ENCODE measurements around the gene CDH4.

The CDH4 gene

GRCh38 chr20:61733891-61734732, 482.1 kb downstream of the CDH4 start:
- Histone ChIP-seq H3K36me3 (ENCODE audit: control insufficient read depth in 5 of 5, insufficient read depth in 5 of 5, low read length in 5 of 5) (no peaks in the 10 kb centered on the region), H3K9ac (ENCODE audit: low read length in 5 of 5) (no peak overlapping the region), H3K9me3 (ENCODE audit: control insufficient read depth in 5 of 5, low read length in 5 of 5) (no peaks in the 10 kb centered on the region), H3K4me1 (ENCODE audit: control insufficient read depth in 5 of 5, insufficient read depth in 5 of 5, low read length in 5 of 5) (no peaks in the 10 kb centered on the region), H3K27me3 (ENCODE audit: control insufficient read depth in 5 of 5, insufficient read depth in 4 of 5, low read length in 5 of 5) (peaks cover 9 to 43% (median 29%) of the 10 kb centered on the region in 5 donors), H3K27ac (ENCODE audit: low read depth, low read length) (no peak overlapping the region), H3K4me3 (ENCODE audit: low read depth in 1 of 5, low read length in 5 of 5) (no peak overlapping the region)

DNA sequence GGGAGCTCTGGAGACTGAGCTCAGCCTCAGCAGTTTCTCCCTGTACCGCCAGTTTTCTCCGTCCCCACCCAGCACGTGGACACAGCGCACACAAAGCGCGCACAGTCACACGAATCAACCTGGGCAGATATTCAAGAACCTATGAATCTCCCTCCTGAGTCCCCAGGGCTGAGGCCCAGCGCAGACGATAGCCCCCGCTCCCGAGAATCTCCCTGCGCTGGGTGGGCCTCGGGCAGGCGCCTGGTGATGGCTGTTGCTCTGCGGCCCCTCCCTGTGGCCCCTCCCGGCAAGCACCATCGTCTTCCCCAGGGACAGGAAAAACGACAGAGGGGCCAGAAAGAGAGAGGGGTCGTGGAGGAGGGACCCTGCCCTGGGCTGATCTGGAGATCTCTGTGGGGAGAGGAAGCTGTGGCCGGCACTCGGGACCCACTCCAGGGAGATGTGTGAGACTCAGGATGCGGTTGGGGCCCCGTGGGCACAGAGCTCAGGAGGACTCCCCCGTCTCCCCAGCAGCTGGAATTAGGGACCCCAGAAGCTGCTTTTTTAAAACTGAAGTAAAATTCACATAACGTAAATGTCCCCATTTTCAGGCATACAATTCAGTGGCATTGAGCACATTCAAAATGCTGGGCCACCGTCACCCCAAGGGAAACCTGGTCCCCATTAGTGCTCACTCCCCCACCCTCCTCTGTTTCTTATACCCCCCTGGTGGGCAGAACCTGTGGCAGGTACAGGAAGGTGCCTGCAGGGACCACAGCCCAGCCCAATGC, 482.9 kb downstream of the CDH4 start:
- H3K27me3 ChIP-seq (ENCODE audit: control insufficient read depth in 5 of 5, insufficient read depth in 4 of 5, low read length in 5 of 5), result peaks cover 9 to 43% (median 29%) of the 10 kb centered on the region in 5 donors
- H3K9me3 ChIP-seq (ENCODE audit: control insufficient read depth in 5 of 5, low read length in 5 of 5), result no peaks in the 10 kb centered on the region

GRCh38 chr20:61735503-61735785, 483.4 kb downstream of the CDH4 start:
- H3K27me3 ChIP-seq (ENCODE audit: control insufficient read depth in 5 of 5, insufficient read depth in 4 of 5, low read length in 5 of 5), result peaks cover 9 to 43% (median 29%) of the 10 kb centered on the region in 5 donors
- H3K36me3 ChIP-seq (ENCODE audit: control insufficient read depth in 5 of 5, insufficient read depth in 5 of 5, low read length in 5 of 5), result no peaks in the 10 kb centered on the region
- no peaks in the 10 kb centered on the region for H3K9me3 ChIP-seq (ENCODE audit: control insufficient read depth in 5 of 5, low read length in 5 of 5)
- H3K9ac ChIP-seq (ENCODE audit: low read length in 5 of 5), result no peak overlapping the region
- H3K27ac ChIP-seq (ENCODE audit: low read depth, low read length), result no peak overlapping the region
- no peaks in the 10 kb centered on the region for H3K4me1 ChIP-seq (ENCODE audit: control insufficient read depth in 5 of 5, insufficient read depth in 5 of 5, low read length in 5 of 5)
- H3K4me3 ChIP-seq (ENCODE audit: low read depth in 1 of 5, low read length in 5 of 5), result no peak overlapping the region

More for the DNA sequence above, 482.9 kb downstream of the CDH4 start:
- no peaks in the 10 kb centered on the region for H3K4me1 ChIP-seq (ENCODE audit: control insufficient read depth in 5 of 5, insufficient read depth in 5 of 5, low read length in 5 of 5)
- H3K4me3 ChIP-seq (ENCODE audit: low read depth in 1 of 5, low read length in 5 of 5), result no peak overlapping the region
- H3K27ac ChIP-seq (ENCODE audit: low read depth, low read length), result no peak overlapping the region
- no peaks in the 10 kb centered on the region for H3K36me3 ChIP-seq (ENCODE audit: control insufficient read depth in 5 of 5, insufficient read depth in 5 of 5, low read length in 5 of 5)
- H3K9ac ChIP-seq (ENCODE audit: low read length in 5 of 5), result no peak overlapping the region

GRCh38 chr20:61736001-61736635, 484.1 kb downstream of the CDH4 start:
- H3K27ac ChIP-seq (ENCODE audit: low read depth, low read length), result no peak overlapping the region

GRCh38 chr20:61736751-61737310, 484.8 kb downstream of the CDH4 start:
- no peaks in the 10 kb centered on the region for H3K4me1 ChIP-seq (ENCODE audit: control insufficient read depth in 5 of 5, insufficient read depth in 5 of 5, low read length in 5 of 5)
- H3K9me3 ChIP-seq (ENCODE audit: control insufficient read depth in 5 of 5, low read length in 5 of 5), result no peaks in the 10 kb centered on the region
- no peak overlapping the region for H3K9ac ChIP-seq (ENCODE audit: low read length in 5 of 5)
- H3K27me3 ChIP-seq (ENCODE audit: control insufficient read depth in 5 of 5, insufficient read depth in 4 of 5, low read length in 5 of 5), result peaks cover 8 to 39% (median 24%) of the 10 kb centered on the region in 5 donors
- no peaks in the 10 kb centered on the region for H3K36me3 ChIP-seq (ENCODE audit: control insufficient read depth in 5 of 5, insufficient read depth in 5 of 5, low read length in 5 of 5)
- H3K4me3 ChIP-seq (ENCODE audit: low read depth in 1 of 5, low read length in 5 of 5), result no peak overlapping the region
- H3K27ac ChIP-seq (ENCODE audit: low read depth, low read length), result no peak overlapping the region

More at GRCh38 chr20:61736001-61736635, 484.1 kb downstream of the CDH4 start:
- H3K4me1 ChIP-seq (ENCODE audit: control insufficient read depth in 5 of 5, insufficient read depth in 5 of 5, low read length in 5 of 5), result no peaks in the 10 kb centered on the region
- no peak overlapping the region for H3K4me3 ChIP-seq (ENCODE audit: low read depth in 1 of 5, low read length in 5 of 5)
- H3K36me3 ChIP-seq (ENCODE audit: control insufficient read depth in 5 of 5, insufficient read depth in 5 of 5, low read length in 5 of 5), result no peaks in the 10 kb centered on the region
- H3K27me3 ChIP-seq (ENCODE audit: control insufficient read depth in 5 of 5, insufficient read depth in 4 of 5, low read length in 5 of 5), result peaks cover 9 to 43% (median 29%) of the 10 kb centered on the region in 5 donors
- no peak overlapping the region for H3K9ac ChIP-seq (ENCODE audit: low read length in 5 of 5)
- H3K9me3 ChIP-seq (ENCODE audit: control insufficient read depth in 5 of 5, low read length in 5 of 5), result no peaks in the 10 kb centered on the region

DNA sequence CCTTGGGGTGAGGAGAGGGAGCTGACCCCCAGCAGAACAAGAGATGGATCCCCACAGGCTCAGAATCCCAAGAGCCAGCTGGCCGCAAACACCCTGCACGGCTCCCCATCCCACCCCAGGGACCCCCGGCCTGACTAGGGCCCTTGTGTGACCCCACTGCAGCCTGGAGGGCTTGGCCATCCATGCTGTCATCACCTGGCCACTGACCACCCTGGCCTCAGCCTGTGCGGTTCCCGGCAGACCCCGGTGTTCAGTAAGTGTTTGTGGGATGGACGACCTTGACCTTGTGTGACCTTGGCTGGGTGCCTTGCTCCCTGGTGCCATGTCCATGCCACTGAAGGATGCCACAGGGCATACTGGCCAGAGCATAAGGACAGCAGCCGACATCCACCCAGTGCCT, 485.3 kb downstream of the CDH4 start:
- Histone ChIP-seq H3K27ac (ENCODE audit: low read depth, low read length) (no peak overlapping the region), H3K36me3 (ENCODE audit: control insufficient read depth in 5 of 5, insufficient read depth in 5 of 5, low read length in 5 of 5) (no peaks in the 10 kb centered on the region), H3K9ac (ENCODE audit: low read length in 5 of 5) (no peak overlapping the region), H3K4me3 (ENCODE audit: low read depth in 1 of 5, low read length in 5 of 5) (no peak overlapping the region), H3K4me1 (ENCODE audit: control insufficient read depth in 5 of 5, insufficient read depth in 5 of 5, low read length in 5 of 5) (no peaks in the 10 kb centered on the region), H3K27me3 (ENCODE audit: control insufficient read depth in 5 of 5, insufficient read depth in 4 of 5, low read length in 5 of 5) (peaks cover 3 to 39% (median 21%) of the 10 kb centered on the region in 5 donors), H3K9me3 (ENCODE audit: control insufficient read depth in 5 of 5, low read length in 5 of 5) (no peaks in the 10 kb centered on the region)

DNA sequence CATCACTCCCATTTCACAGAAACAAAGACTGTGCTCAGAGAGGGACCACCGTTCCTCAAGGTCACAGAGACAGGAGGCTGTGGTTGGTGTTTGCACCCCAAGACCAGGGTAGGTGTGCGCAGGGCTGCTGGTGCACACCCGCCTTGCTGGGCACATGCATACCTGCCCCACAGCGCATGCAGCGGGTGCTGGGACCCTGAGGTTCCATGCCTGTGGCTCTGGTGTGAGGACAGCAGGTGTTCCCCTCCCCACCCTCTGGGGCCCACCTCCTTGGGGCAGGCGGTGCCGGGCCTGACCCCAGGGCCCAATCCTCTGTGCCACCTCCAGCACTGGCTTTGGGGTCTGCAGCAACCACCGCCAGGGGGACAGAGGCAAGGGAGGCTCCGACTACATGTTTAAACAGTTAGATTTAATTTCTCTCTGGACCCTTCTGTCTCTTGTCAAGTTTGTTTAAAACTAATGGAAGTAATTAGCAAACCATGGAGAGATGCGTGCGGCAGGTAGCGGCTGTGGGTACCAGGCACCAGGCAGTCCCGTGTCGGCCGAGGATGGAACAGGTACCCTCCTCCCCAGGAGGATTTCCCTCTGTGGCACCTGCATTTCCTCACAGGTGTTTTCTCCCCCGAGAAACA, 485.9 kb downstream of the CDH4 start:
- no peaks in the 10 kb centered on the region for H3K36me3 ChIP-seq (ENCODE audit: control insufficient read depth in 5 of 5, insufficient read depth in 5 of 5, low read length in 5 of 5)
- H3K27ac ChIP-seq (ENCODE audit: low read depth, low read length), result no peak overlapping the region
- H3K9me3 ChIP-seq (ENCODE audit: control insufficient read depth in 5 of 5, low read length in 5 of 5), result no peaks in the 10 kb centered on the region
- no peak overlapping the region for H3K4me3 ChIP-seq (ENCODE audit: low read depth in 1 of 5, low read length in 5 of 5)
- no peak overlapping the region for H3K9ac ChIP-seq (ENCODE audit: low read length in 5 of 5)
- no peaks in the 10 kb centered on the region for H3K4me1 ChIP-seq (ENCODE audit: control insufficient read depth in 5 of 5, insufficient read depth in 5 of 5, low read length in 5 of 5)
- H3K27me3 ChIP-seq (ENCODE audit: control insufficient read depth in 5 of 5, insufficient read depth in 4 of 5, low read length in 5 of 5), result peaks cover 0 to 41% (median 19%) of the 10 kb centered on the region in 5 donors

DNA sequence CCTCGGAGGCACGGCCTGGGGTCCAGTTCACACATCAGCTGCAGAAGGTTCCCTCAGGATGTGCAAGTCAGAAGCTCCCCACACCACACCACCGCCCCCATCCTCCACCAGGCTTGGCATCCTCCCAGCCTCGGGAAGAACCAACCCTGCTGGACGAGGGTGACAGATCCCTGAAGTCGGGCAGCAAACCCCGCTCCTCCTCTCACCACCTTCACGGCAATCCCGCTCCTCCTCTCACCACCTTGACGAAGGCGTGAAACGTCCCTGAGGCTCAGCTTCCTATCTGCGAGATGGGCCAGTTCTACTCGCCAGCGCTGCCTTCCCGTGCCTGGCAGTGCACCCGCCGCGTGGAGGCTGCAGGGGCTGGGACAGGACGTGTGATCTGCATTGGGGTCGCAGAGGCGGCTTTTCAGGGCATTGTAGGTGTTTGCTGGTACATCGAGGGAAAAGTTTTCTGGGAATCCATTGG, 486.6 kb downstream of the CDH4 start:
- no peaks in the 10 kb centered on the region for H3K9me3 ChIP-seq (ENCODE audit: control insufficient read depth in 5 of 5, low read length in 5 of 5)
- peaks cover 0 to 45% (median 24%) of the 10 kb centered on the region in 5 donors for H3K27me3 ChIP-seq (ENCODE audit: control insufficient read depth in 5 of 5, insufficient read depth in 4 of 5, low read length in 5 of 5)
- H3K4me3 ChIP-seq (ENCODE audit: low read depth in 1 of 5, low read length in 5 of 5), result no peak overlapping the region
- H3K36me3 ChIP-seq (ENCODE audit: control insufficient read depth in 5 of 5, insufficient read depth in 5 of 5, low read length in 5 of 5), result no peaks in the 10 kb centered on the region
- no peaks in the 10 kb centered on the region for H3K4me1 ChIP-seq (ENCODE audit: control insufficient read depth in 5 of 5, insufficient read depth in 5 of 5, low read length in 5 of 5)
- no peak overlapping the region for H3K9ac ChIP-seq (ENCODE audit: low read length in 5 of 5)
- H3K27ac ChIP-seq (ENCODE audit: low read depth, low read length), result no peak overlapping the region

DNA sequence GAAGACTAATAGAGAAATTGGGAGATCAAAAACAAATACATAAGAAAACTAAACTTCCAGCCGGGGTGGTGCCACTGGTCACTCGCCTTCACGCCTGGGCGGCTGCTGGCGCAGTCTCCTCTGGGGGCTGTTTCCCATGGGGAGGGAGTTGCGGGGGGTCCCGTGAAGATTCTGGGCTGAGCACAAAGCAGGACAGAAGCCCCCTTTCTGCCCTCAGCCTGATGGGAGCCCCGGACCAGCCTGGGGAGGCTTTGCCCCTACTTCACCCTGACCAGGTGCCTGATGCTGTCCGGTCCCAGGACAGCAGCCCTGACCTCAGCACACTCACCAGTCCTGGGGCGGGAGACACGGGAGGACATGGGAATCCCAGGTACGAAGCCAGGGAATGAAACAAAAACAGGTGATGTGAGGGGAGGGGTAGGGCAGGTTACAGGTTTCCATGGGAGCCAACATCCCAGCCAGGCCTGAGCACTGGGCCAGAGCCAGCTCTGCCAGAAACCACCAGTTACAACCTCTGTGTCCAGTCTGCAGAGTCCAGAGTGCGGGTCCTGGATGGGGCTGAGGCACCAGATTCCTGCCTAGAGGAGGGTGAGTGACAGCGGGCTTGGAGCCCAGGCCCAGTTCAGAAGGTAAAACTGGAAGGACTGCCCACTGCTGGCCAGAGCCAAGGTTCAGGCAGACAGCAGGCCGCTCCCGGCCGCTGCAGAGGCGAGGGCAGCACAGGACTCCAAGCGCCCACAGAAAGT, 487.2 kb downstream of the CDH4 start:
- Histone ChIP-seq H3K9ac (ENCODE audit: low read length in 5 of 5) (no peak overlapping the region), H3K4me3 (ENCODE audit: low read depth in 1 of 5, low read length in 5 of 5) (no peak overlapping the region), H3K9me3 (ENCODE audit: control insufficient read depth in 5 of 5, low read length in 5 of 5) (no peaks in the 10 kb centered on the region), H3K27ac (ENCODE audit: low read depth, low read length) (no peak overlapping the region), H3K27me3 (ENCODE audit: control insufficient read depth in 5 of 5, insufficient read depth in 4 of 5, low read length in 5 of 5) (peaks cover 0 to 39% (median 25%) of the 10 kb centered on the region in 5 donors), H3K4me1 (ENCODE audit: control insufficient read depth in 5 of 5, insufficient read depth in 5 of 5, low read length in 5 of 5) (no peaks in the 10 kb centered on the region), H3K36me3 (ENCODE audit: control insufficient read depth in 5 of 5, insufficient read depth in 5 of 5, low read length in 5 of 5) (no peaks in the 10 kb centered on the region)

Data from subcutaneous abdominal adipose tissue (tissue), 5 donors.